ENCODE results near the gene PACSIN1.
A peak's percentile ranks its signal among the peaks of the same experiment; 100 is the strongest.
"Not testable (repeated sequence)": the region's sequence is repeated elsewhere in the genome, so short reads cannot be mapped to it uniquely, and the experiment has no call there.

PACSIN1 gene

GRCh38 chr6:34486106-34486740, 20.3 kb downstream of the PACSIN1 start:
- DNase-seq, result no peak

DNA sequence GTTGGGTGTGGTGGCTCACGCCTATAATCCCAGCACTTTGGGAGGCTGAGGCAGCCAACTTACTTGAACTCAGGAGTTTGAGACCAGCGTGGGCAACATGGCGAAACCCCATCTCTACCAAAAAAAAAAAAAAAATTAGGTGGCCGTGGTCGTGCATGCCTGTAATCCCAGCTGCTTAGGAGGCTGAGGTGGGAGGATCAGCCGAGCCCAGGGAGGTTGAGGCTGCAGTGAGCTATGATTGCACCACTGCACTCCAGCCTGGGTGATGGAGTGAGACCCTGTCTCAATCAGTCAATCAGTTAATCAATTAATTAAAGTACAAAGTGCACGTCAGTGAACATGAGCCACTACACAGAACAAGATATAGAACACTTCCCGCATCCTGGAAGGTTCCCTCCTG, 21.0 kb downstream of the PACSIN1 start:
- DNase-seq, result not testable (repeated sequence)

DNA sequence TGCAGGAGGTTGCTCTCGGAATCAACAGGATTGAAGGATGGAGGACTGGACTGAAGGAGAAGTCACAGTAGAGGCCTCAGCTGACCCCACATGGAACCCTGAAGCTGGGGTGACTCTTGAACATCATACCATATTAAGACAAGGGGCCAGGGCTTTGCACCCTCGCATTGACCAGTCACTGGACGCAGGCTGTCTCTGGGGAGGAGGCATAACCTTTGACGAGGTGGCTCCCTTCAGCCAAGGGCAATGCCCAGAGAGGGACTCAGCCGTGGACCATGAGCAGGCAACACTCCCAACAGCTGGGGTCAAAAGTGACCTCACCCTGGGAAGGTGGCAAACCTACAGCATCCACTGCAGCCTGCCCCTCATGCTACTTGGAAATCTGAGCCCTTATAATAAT, 21.7 kb downstream of the PACSIN1 start:
- no peak for DNase-seq

DNA sequence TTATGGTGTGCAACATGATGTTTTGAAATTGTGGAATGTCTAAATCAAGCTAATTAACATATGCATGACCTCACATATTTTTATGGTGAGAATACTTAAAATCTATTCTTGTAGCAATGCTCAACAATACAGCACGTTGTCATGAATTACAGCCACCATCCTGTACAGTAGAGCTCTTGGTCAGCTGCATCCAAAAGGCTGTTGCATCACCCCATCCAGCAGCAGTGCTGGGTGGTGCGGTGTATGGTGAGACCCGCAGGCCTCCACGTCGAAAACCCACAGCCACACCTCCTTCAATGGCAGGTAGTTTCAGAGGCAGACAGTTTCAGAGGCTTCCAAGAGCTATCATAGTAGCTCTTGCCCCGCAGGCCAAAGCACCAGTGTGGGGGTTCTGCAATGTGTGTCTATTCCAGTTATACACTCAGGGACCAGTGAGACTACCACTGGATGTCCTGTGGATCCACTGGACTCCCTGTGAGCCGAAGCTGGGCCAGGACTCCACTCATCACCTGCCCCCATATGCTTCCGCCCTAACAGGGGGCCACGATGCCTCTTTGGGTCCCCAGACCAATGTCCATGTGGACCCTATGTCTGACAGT, 23.4 kb downstream of the PACSIN1 start:
- DNase-seq, result no peak

- no peak for DNase-seq
These were observed 24.7 kb downstream of the PACSIN1 start for GRCh38 chr6:34490390-34491090.

DNA sequence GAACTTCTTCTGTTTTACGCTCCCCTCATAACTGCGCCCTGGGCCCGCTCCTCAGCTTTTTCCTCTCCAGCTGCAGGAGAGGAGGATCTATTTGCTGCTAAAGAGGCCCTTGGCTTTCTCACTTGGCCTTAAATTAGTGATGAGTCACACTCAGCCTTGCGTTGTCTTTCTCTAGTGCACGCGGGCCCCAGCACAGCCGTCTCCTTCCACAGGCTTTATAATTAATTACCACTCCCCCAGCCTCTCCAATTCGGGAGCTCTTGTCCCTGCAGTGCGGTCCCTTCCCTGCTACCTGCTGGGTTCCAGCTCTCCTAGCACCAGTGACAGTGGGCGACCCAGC, 25.2 kb downstream of the PACSIN1 start:
- peak; percentile 45 for DNase-seq

- DNase-seq, result no peak
These were observed 27.5 kb downstream of the PACSIN1 start for GRCh38 chr6:34493344-34493743.

DNA sequence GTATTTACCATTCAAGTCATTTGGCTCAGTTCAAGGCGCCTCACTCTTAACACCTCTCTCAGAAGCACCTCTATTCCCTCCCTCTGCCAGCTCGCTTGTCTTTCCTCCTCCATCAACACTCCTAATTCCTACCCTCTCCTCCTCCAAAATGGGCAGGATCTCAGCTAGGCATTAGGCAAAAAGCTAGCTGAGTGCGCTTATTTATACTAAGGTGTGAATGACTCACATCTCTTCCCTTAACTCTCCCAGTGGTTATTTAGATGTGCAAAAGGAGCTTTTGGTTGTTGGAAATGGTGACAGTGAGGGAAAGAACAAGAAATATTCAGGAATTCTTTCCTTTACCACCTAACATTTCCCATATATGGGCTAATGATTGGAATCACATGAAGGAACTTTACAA, 29.1 kb downstream of the PACSIN1 start:
- DNase-seq, result no peak

- DNase-seq, result no peak
These were observed 30.3 kb downstream of the PACSIN1 start for GRCh38 chr6:34496103-34496685.

DNA sequence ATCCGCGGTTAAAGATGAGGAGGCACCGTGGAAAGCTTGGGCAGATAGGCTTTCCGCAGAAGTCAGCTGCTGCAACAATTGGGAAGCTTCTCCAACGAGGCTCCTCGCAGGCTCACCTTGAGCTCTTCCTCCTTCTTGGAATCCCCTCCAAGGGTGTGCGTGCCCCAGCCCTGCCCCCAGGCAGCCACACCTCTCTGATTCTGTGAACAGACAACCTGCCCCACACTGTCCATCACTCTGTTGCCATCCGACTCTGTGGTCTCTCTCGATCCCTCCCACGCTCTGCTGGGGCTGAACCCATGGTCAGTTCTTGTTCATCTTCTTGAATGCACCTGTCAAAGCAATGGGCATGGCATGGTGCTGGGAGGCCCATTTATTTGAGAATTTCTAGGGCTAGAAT, 31.5 kb downstream of the PACSIN1 start:
- no peak for DNase-seq

GRCh38 chr6:34506718-34507117, 40.8 kb downstream of the PACSIN1 start:
- DNase-seq, result no peak

DNA sequence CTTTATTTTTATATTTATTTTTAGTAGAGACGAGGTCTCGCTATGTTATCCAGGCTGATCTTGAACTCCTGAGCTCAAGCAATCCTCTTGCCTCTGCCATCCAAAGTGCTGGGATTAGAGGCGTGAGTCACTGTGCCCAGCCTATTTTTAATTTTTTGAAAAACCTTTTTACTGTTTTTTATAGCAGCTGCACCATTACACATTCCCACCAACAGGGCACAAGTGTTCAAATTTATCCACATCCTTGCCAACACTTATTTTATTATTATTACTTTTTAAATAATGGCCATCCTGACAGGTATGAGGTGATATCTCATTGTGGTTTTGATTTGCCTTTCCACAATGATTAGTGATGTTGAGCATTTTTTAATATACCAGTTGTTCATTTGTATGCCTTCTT, 42.5 kb downstream of the PACSIN1 start:
- no peak for DNase-seq

GRCh38 chr6:34509782-34510181, 43.9 kb downstream of the PACSIN1 start:
- no peak for DNase-seq

- no peak for DNase-seq
These were observed 44.4 kb downstream of the PACSIN1 start for GRCh38 chr6:34510299-34510698.

DNA sequence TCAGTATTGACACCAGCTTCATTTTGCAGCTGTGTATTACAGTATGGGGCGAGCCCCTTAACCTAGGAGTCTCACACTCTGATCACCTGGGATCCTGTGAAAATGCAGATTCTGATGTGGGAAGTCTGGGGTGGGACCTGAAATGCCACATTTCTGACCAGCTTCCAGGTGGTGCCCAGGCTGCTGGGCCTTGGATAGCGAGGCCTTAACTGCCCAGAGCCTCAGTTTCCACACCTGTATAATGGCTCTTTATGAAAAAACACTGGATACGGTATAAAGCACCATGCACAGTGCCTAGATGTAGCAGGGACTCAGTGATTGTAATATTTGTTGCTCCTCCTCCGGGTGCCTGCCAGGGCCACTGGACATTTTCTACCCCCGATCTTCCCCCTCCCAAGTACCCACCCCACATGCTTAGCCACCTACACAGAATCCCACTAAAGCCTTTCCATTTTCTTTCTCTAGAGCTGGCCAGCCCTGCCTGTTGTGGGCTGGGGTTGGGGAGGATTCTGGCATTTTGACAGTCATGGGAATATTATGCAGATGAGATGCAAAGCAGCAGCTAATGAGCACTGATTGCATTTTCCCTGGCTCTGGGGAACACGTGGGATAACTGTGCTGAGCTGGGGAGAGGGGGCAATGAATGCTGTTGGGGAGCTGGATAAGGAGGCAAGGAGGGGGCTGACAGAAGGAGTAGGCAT, 45.5 kb downstream of the PACSIN1 start:
- DNase-seq, result no peak

GRCh38 chr6:34511915-34512737, 46.2 kb downstream of the PACSIN1 start:
- no peak for DNase-seq

DNA sequence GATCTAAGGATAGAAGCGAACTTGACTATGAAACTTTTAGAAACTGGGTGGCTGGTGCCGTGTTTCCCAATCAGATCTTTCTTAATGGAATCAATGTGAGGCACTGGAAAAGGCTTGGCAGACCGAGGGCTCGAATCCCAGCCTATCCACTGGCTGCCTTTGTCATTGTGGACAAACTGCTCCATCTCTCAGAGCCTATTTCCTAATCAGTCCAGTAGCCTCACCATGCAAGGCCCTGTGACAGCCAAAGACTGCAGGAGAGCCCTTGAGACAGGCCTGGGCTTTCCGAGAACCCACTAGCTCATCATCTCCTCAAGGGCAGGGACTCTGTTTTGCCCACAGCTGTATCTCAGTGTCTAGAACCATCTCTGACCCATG, 46.9 kb downstream of the PACSIN1 start:
- DNase-seq, result no peak

DNA sequence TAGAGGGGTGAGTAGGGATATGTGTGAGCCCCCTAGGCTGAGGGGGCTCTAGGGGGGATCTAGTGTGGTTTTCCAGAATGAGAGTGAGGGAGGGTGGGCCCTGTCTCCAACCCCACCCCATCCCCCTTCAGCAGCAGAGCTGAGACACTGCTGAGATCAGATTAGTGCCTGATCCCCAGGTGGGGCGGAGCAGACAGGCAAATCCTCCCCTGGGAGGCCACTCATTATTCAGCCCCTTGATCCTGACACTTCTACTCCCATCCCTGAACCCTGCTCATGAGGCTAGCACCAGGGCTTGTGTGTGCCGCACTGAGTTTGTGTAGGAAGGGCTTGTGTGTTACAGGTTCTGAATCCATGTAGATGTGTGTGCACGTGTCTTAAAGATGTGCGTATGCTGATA, 47.8 kb downstream of the PACSIN1 start:
- no peak for DNase-seq

GRCh38 chr6:34514112-34514511, 48.2 kb downstream of the PACSIN1 start:
- no peak for DNase-seq

DNA sequence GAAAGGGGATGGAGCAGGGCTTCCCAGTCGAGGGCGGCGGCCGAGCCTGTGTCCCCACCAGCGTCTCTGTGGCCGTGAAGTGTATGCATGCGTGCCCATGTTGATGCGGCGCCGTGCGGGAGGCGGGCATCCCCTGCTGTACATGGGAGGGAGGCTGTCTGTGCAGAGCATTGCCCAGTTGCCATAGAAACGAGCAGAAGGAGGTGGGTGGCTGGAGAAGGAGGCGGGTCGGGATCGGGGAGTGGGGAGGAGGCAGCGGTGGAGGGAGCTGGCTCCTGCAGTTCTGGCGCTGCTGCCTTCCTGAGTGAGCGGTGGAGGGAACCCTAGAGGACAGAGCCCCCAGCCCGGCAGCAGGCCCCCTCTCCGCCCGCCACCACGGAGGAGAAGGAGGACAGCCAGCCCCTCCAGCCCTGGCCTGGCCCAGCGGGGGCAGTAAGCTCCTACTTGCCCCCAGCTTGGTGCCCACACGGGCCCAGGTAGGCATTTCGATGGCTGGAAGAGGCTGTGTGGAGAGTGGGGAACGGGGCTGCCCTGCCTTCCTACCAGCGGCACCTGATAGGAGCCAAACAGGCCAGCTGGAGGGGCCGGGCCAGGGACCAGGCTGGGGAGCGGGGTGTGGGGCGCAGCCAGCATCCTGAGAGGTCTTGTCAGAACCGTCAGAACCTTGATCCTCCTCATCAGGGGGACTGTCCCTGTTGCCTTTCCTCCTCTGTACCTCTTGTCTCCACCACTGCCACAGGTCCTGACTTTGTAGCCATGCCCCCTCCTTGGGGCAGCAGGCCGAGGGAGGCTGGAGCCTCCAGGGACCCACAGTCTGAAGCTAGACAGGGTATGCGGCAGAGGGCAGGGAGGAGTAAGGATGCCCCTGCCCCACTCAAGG, 49.0 kb downstream of the PACSIN1 start:
- DNase-seq, result peak; percentile 36

Data from fibroblast of skin of abdomen (primary cell).